GM19035 (cell line): Measurements from ENCODE around the gene VTI1A.
"Not testable (repeated sequence)": the region's sequence is repeated elsewhere in the genome, so short reads cannot be mapped to it uniquely, and the experiment has no call there.

Experiments used
- ATAC-seq: cut with Tn5 transposase; IDR thresholded peaks from one replicate; pipeline ENCODE4 v1.9.1; 2021; ENCODE audit not compliant: unreplicated experiment

The VTI1A gene

GRCh38 chr10:112446855-112447619, at the start of gene VTI1A, which contains the start of gene ZDHHC6:
Gene VTI1A, plus strand, starts transcription at chr10:112447215. Its CDS starts 159 bp downstream, at chr10:112447374.
Gene ZDHHC6, minus strand, starts transcription at chr10:112446914. Its CDS starts 1,478 bp downstream, at chr10:112445436.
- ATAC-seq, result peak; percentile 96

GRCh38 chr10:112397592-112397991, 49.4 kb upstream of the VTI1A start:
- no peak for ATAC-seq

GRCh38 chr10:112402917-112403316, 44.1 kb upstream of the VTI1A start:
- ATAC-seq, result no peak

GRCh38 chr10:112404617-112405016, 42.4 kb upstream of the VTI1A start:
- no peak for ATAC-seq

- not testable (repeated sequence) for ATAC-seq
Observed at GRCh38 chr10:112406806-112407205, 40.2 kb upstream of the VTI1A start.

GRCh38 chr10:112407696-112408095, 39.3 kb upstream of the VTI1A start:
- ATAC-seq, result no peak

GRCh38 chr10:112409299-112409698, 37.7 kb upstream of the VTI1A start:
- ATAC-seq, result no peak

- ATAC-seq, result no peak
Observed at GRCh38 chr10:112409755-112410154, 37.3 kb upstream of the VTI1A start.

- ATAC-seq, result no peak
Observed at GRCh38 chr10:112412696-112413095, 34.3 kb upstream of the VTI1A start.

GRCh38 chr10:112421731-112422130, 25.3 kb upstream of the VTI1A start:
- ATAC-seq, result no peak

GRCh38 chr10:112424651-112425050, 22.4 kb upstream of the VTI1A start:
- ATAC-seq, result no peak

GRCh38 chr10:112426111-112426510, 20.9 kb upstream of the VTI1A start:
- ATAC-seq, result no peak

- ATAC-seq, result no peak
Observed at GRCh38 chr10:112429147-112429546, 17.9 kb upstream of the VTI1A start.

- ATAC-seq, result no peak
Observed at GRCh38 chr10:112429654-112430230, 17.3 kb upstream of the VTI1A start.

- no peak for ATAC-seq
Observed at GRCh38 chr10:112433136-112433535, 13.9 kb upstream of the VTI1A start.

GRCh38 chr10:112434988-112435619, 11.9 kb upstream of the VTI1A start:
- no peak for ATAC-seq

- no peak for ATAC-seq
Observed at GRCh38 chr10:112438356-112438755, 8.7 kb upstream of the VTI1A start.

- no peak for ATAC-seq
Observed at GRCh38 chr10:112441520-112441919, 5.5 kb upstream of the VTI1A start.

GRCh38 chr10:112442063-112442462, 5.0 kb upstream of the VTI1A start:
- no peak for ATAC-seq

- ATAC-seq, result peak; percentile 48
Observed at GRCh38 chr10:112446055-112446854, 760 bp upstream of the VTI1A start.

GRCh38 chr10:112447620-112447928, 559 bp downstream of the VTI1A start:
- no peak for ATAC-seq
